ENCODE measurements around the gene OR5AC2. TPM values are rescaled to one million over a fixed set of nuclear protein-coding genes. Genes with fewer than 3 reads are reported as not detected.

Gene OR5AC2
- polyA plus RNA-seq, 1 of the 3 experiments (the other 2 are of a cell fraction), result not detected

DNA sequence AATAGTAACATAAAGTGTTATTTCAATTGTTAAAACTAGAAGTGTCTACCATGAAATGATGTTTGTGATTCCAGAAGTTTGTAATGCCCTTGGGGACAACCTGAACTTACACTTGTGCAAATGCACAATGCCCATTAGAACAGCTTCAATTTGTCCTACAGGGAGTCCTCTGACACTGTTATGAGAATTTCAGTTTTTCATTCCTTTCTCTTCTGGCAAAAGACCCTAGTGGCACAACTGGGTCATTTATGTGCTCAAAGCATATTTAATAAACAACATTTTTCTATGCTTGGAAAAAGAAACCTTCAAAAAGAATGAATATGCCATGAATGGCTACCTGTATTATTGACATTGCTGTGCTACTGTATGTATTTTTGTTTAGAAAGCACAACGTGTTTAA lies 43.4 kb downstream of the OR5AC2 start, which contains the start of gene OR5H1:
Gene OR5H1, plus strand, starts transcription at position 301 of the 400 bp plus-strand sequence. CDS start 1,977 bp downstream, outside the sequence.
- no peaks in the 10 kb centered on the region for H3K79me2 ChIP-seq (ENCODE audit: insufficient read depth)
- no peak within 1 kb of the TSS for H3K9ac ChIP-seq
- TF ChIP-seq ZBTB33 (IDR thresholded peaks at IDR 0.05; ENCODE audit: borderline replicate concordance, low read depth), result no peak
- no peak for TF ChIP-seq FOXJ3 (CRISPR knock-in tag; IDR thresholded peaks at IDR 0.05)
- no peak for TF ChIP-seq POLR2AphosphoS5 (IDR thresholded peaks at IDR 0.05; ENCODE audit: low read depth, low read length)
- no peak for TF ChIP-seq NRF1 (IDR thresholded peaks at IDR 0.05; ENCODE audit: low read depth, low read length)
- TF ChIP-seq GATA2 (CRISPR knock-in tag; IDR thresholded peaks at IDR 0.05), result no peak
- TF ChIP-seq, protein P1, sequence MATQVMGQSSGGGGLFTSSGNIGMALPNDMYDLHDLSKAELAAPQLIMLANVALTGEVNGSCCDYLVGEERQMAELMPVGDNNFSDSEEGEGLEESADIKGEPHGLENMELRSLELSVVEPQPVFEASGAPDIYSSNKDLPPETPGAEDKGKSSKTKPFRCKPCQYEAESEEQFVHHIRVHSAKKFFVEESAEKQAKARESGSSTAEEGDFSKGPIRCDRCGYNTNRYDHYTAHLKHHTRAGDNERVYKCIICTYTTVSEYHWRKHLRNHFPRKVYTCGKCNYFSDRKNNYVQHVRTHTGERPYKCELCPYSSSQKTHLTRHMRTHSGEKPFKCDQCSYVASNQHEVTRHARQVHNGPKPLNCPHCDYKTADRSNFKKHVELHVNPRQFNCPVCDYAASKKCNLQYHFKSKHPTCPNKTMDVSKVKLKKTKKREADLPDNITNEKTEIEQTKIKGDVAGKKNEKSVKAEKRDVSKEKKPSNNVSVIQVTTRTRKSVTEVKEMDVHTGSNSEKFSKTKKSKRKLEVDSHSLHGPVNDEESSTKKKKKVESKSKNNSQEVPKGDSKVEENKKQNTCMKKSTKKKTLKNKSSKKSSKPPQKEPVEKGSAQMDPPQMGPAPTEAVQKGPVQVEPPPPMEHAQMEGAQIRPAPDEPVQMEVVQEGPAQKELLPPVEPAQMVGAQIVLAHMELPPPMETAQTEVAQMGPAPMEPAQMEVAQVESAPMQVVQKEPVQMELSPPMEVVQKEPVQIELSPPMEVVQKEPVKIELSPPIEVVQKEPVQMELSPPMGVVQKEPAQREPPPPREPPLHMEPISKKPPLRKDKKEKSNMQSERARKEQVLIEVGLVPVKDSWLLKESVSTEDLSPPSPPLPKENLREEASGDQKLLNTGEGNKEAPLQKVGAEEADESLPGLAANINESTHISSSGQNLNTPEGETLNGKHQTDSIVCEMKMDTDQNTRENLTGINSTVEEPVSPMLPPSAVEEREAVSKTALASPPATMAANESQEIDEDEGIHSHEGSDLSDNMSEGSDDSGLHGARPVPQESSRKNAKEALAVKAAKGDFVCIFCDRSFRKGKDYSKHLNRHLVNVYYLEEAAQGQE (IDR thresholded peaks at IDR 0.05; ENCODE audit: low read depth, low read length), result no peak
- TF ChIP-seq ELF1 (IDR thresholded peaks at IDR 0.05), result no peak
- TF ChIP-seq, protein P2, sequence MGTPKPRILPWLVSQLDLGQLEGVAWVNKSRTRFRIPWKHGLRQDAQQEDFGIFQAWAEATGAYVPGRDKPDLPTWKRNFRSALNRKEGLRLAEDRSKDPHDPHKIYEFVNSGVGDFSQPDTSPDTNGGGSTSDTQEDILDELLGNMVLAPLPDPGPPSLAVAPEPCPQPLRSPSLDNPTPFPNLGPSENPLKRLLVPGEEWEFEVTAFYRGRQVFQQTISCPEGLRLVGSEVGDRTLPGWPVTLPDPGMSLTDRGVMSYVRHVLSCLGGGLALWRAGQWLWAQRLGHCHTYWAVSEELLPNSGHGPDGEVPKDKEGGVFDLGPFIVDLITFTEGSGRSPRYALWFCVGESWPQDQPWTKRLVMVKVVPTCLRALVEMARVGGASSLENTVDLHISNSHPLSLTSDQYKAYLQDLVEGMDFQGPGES (IDR thresholded peaks at IDR 0.05; ENCODE audit: low read depth, low read length), result no peak
- TF ChIP-seq, protein P3, sequence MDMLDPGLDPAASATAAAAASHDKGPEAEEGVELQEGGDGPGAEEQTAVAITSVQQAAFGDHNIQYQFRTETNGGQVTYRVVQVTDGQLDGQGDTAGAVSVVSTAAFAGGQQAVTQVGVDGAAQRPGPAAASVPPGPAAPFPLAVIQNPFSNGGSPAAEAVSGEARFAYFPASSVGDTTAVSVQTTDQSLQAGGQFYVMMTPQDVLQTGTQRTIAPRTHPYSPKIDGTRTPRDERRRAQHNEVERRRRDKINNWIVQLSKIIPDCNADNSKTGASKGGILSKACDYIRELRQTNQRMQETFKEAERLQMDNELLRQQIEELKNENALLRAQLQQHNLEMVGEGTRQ (IDR thresholded peaks at IDR 0.05; ENCODE audit: borderline replicate concordance, low read depth, low read length), result no peak
- no peak for TF ChIP-seq GABPA (IDR thresholded peaks at IDR 0.05; ENCODE audit: low read depth)
- no peak for TF ChIP-seq RFX5 (IDR thresholded peaks at IDR 0.05; ENCODE audit: low read length)
- TF ChIP-seq EP300 (IDR thresholded peaks at IDR 0.05; ENCODE audit: borderline replicate concordance in 1 of 2, low read depth in 1 of 2, low read length in 1 of 2), result no peak
- TF ChIP-seq, protein P4, sequence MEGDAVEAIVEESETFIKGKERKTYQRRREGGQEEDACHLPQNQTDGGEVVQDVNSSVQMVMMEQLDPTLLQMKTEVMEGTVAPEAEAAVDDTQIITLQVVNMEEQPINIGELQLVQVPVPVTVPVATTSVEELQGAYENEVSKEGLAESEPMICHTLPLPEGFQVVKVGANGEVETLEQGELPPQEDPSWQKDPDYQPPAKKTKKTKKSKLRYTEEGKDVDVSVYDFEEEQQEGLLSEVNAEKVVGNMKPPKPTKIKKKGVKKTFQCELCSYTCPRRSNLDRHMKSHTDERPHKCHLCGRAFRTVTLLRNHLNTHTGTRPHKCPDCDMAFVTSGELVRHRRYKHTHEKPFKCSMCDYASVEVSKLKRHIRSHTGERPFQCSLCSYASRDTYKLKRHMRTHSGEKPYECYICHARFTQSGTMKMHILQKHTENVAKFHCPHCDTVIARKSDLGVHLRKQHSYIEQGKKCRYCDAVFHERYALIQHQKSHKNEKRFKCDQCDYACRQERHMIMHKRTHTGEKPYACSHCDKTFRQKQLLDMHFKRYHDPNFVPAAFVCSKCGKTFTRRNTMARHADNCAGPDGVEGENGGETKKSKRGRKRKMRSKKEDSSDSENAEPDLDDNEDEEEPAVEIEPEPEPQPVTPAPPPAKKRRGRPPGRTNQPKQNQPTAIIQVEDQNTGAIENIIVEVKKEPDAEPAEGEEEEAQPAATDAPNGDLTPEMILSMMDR (IDR thresholded peaks at IDR 0.05), result no peak
- TF ChIP-seq SMC3 (IDR thresholded peaks at IDR 0.05; ENCODE audit: low read depth, low read length), result no peak
- no peak for TF ChIP-seq RXRA (IDR thresholded peaks at IDR 0.05; ENCODE audit: borderline replicate concordance, low read depth)
- no peak for TF ChIP-seq EZH2phosphoT487 (IDR thresholded peaks at IDR 0.05; ENCODE audit: borderline replicate concordance, low read depth)
- TF ChIP-seq TEAD4 (IDR thresholded peaks at IDR 0.05; ENCODE audit: borderline replicate concordance, insufficient read depth), result no peak
- no peak for TF ChIP-seq JUND (IDR thresholded peaks at IDR 0.05)
- no peak within 1 kb of the TSS for H2AFZ ChIP-seq (ENCODE audit: low read depth)
- ChIA-PET CTCF (no interaction called here), POLR2A (no interaction called here)
- H3K4me2 ChIP-seq, result no peak within 1 kb of the TSS
- 2% methylated on average over 1 of the region's 1 CpG for WGBS (ENCODE audit: low lambda C conversion rate)
- H4K20me1 ChIP-seq (ENCODE audit: insufficient read depth), result no peaks in the 10 kb centered on the region
- no peaks in the 10 kb centered on the region for H3K4me1 ChIP-seq (ENCODE audit: control insufficient read depth in 1 of 2, insufficient read depth in 2 of 2, low read depth in 1 of 2, low read length in 1 of 2)
- H3K36me3 ChIP-seq (replicated peaks in 1 of 2; ENCODE audit: control insufficient read depth in 1 of 2, insufficient read depth in 2 of 2, low read length in 1 of 2), result no peaks in the 10 kb centered on the region
- H3K27me3 ChIP-seq (ENCODE audit: insufficient read depth), result no peaks in the 10 kb centered on the region
- no peaks in the 10 kb centered on the region for H3K9me3 ChIP-seq
- no peak within 1 kb of the TSS for H3K27ac ChIP-seq (ENCODE audit: low read depth in 2 of 2, low read length in 1 of 2)
- DNase-seq, result no peak
- no peak within 1 kb of the TSS for H3K4me3 ChIP-seq (ENCODE audit: low read depth in 2 of 2, low read length in 1 of 2)
- no peaks in the 10 kb centered on the region for H3F3A ChIP-seq (replicated peaks; ENCODE audit: insufficient read depth)
- H3K9me2 ChIP-seq, result no peaks in the 10 kb centered on the region

Data from SK-N-SH (cell line).